H9 (cell line): ENCODE results near the gene AGK. TPM values are rescaled to one million over a fixed set of nuclear protein-coding genes. Genes with fewer than 3 reads are reported as not detected.
"Not testable (repeated sequence)": the region's sequence is repeated elsewhere in the genome, so short reads cannot be mapped to it uniquely, and the experiment has no call there.

Source experiments
- DNase-seq: peaks from one replicate; pipeline ENCODE4 v3.0.0-alpha.2; 2017
- H2AFZ ChIP-seq: one replicate; pipeline ENCODE4 v1.6.1; 2013; ENCODE audit warnings: mild to moderate bottlenecking, low read length, control low read depth, moderate library complexity
- H2AK5ac ChIP-seq: 2 replicates; pipeline ENCODE4 v1.6.1; 2013; ENCODE audit warnings: low read length, control low read depth, mixed read lengths; ENCODE audit not compliant: insufficient read length
- H2BK120ac ChIP-seq: one replicate; pipeline ENCODE4 v1.6.1; 2013; ENCODE audit warnings: low read depth, mild to moderate bottlenecking, low read length, control low read depth, inconsistent platforms; ENCODE audit not compliant: poor library complexity, severe bottlenecking
- H2BK12ac ChIP-seq: 2 replicates; pipeline ENCODE4 v1.6.1; 2013; ENCODE audit warnings: low read length, control low read depth, mixed read lengths, low read depth; ENCODE audit not compliant: insufficient read length
- H2BK15ac ChIP-seq: 2 replicates; pipeline ENCODE4 v1.6.1; 2013; ENCODE audit warnings: low read depth, low read length, control low read depth
- H2BK20ac ChIP-seq: one replicate; pipeline ENCODE4 v1.6.1; 2013; ENCODE audit warnings: low read depth, mild to moderate bottlenecking, low read length, control low read depth, inconsistent platforms; ENCODE audit not compliant: poor library complexity, severe bottlenecking
- H2BK5ac ChIP-seq: 2 replicates; pipeline ENCODE4 v1.6.1; 2013; ENCODE audit warnings: low read length, control low read depth, mixed read lengths; ENCODE audit not compliant: insufficient read length
- H3K14ac ChIP-seq: 2 replicates; pipeline ENCODE4 v1.6.1; 2013; ENCODE audit warnings: low read length, control low read depth; ENCODE audit not compliant: insufficient read depth
- H3K18ac ChIP-seq: 2 replicates; pipeline ENCODE4 v1.6.1; 2013; ENCODE audit warnings: low read depth, mild to moderate bottlenecking, mixed read lengths, low read length, control low read depth; ENCODE audit not compliant: insufficient read length
- H3K23ac ChIP-seq: 2 replicates; pipeline ENCODE4 v1.6.1; 2013; ENCODE audit warnings: low read length, control low read depth, mixed read lengths, low read depth; ENCODE audit not compliant: insufficient read length
- H3K23me2 ChIP-seq: 2 replicates; pipeline ENCODE4 v1.6.1; 2013; ENCODE audit warnings: low read depth, mild to moderate bottlenecking, mixed read lengths, low read length, control low read depth; ENCODE audit not compliant: insufficient read length, poor library complexity, severe bottlenecking
- H3K27ac ChIP-seq: 2 replicates; pipeline ENCODE4 v1.5.1; 2013; ENCODE audit warnings: low read length, control low read depth, mixed read lengths, low read depth; ENCODE audit not compliant: insufficient read length
- H3K27me3 ChIP-seq: 2 replicates; pipeline ENCODE4 v1.6.1; 2013; ENCODE audit warnings: low read length, control low read depth, inconsistent platforms; ENCODE audit not compliant: insufficient read depth
- H3K4ac ChIP-seq: 2 replicates; pipeline ENCODE4 v1.6.1; 2013; ENCODE audit warnings: low read depth, mild to moderate bottlenecking, control low read depth, inconsistent platforms, low read length, moderate library complexity
- H3K4me1 ChIP-seq: 2 replicates; pipeline ENCODE4 v1.6.1; 2013; ENCODE audit warnings: low read length, control low read depth, inconsistent platforms; ENCODE audit not compliant: insufficient read depth
- H3K4me2 ChIP-seq: 2 replicates; pipeline ENCODE4 v1.6.1; 2013; ENCODE audit warnings: low read length, control low read depth, mixed read lengths; ENCODE audit not compliant: insufficient read length, insufficient read depth
- H3K56ac ChIP-seq: 2 replicates; pipeline ENCODE4 v1.6.1; 2013; ENCODE audit warnings: low read depth, mild to moderate bottlenecking, mixed read lengths, low read length, control low read depth; ENCODE audit not compliant: insufficient read length
- H3K79me1 ChIP-seq: 2 replicates; pipeline ENCODE4 v1.6.1; 2013; ENCODE audit warnings: low read depth, mild to moderate bottlenecking, moderate library complexity, low read length, control low read depth, inconsistent platforms; ENCODE audit not compliant: insufficient read depth, poor library complexity, severe bottlenecking
- H3K79me2 ChIP-seq: 2 replicates; pipeline ENCODE4 v1.6.1; 2013; ENCODE audit warnings: low read length, control low read depth, inconsistent platforms; ENCODE audit not compliant: insufficient read depth
- H3K9ac ChIP-seq: 2 replicates; pipeline ENCODE4 v1.6.1; 2013; ENCODE audit warnings: low read length, control low read depth, mixed read lengths; ENCODE audit not compliant: insufficient read length; ENCODE audit errors: extremely low read depth
- H3K9me3 ChIP-seq: one replicate; pipeline ENCODE4 v1.6.1; 2013; ENCODE audit warnings: low read depth, low read length, inconsistent platforms; ENCODE audit not compliant: control insufficient read depth
- H3T11ph ChIP-seq: one replicate; pipeline ENCODE4 v1.6.1; 2013; ENCODE audit warnings: mild to moderate bottlenecking, low read length, control low read depth, inconsistent platforms
- H4K20me1 ChIP-seq: one replicate; pipeline ENCODE4 v1.6.1; 2013; ENCODE audit not compliant: control insufficient read depth, insufficient read length, insufficient read depth
- H4K5ac ChIP-seq: 2 replicates; pipeline ENCODE4 v1.6.1; 2013; ENCODE audit warnings: low read depth, mild to moderate bottlenecking, mixed read lengths, low read length, control low read depth; ENCODE audit not compliant: insufficient read length
- H4K8ac ChIP-seq: replicated peaks from 2 replicates; pipeline ENCODE4 v1.6.1; 2013; ENCODE audit warnings: low read length, control low read depth, mixed read lengths, low read depth; ENCODE audit not compliant: insufficient read length
- H4K91ac ChIP-seq: 2 replicates; pipeline ENCODE4 v1.6.1; 2013; ENCODE audit warnings: low read depth, mild to moderate bottlenecking, moderate library complexity, mixed read lengths, low read length, control low read depth; ENCODE audit not compliant: insufficient read length
- H3K27ac Mint-ChIP-seq, 3 experiments: 2 replicates in 2 of 3; 3 replicates in 1 of 3; pipeline ENCODE4 v1.8.0; 2020 to 2021; ENCODE audit warnings: mixed read lengths in 3 of 3, mild to moderate bottlenecking in 1 of 3, moderate library complexity in 1 of 3
- H3K27me3 Mint-ChIP-seq: 2 replicates; pipeline ENCODE4 v1.8.0; 2021; ENCODE audit warnings: low read depth, mild to moderate bottlenecking, moderate library complexity, mixed read lengths
- H3K36me3 Mint-ChIP-seq, 3 experiments: 2 replicates in 2 of 3; 3 replicates in 1 of 3; pipeline ENCODE4 v1.8.0; 2020 to 2021; ENCODE audit warnings: low read depth in 3 of 3, mixed read lengths in 3 of 3; ENCODE audit not compliant: insufficient read depth in 1 of 3
- H3K4me1 Mint-ChIP-seq, 2 experiments: 2 replicates each; pipeline ENCODE4 v1.8.0; 2020; ENCODE audit warnings: mixed read lengths in 2 of 2
- H3K4me3 Mint-ChIP-seq, 2 experiments: 2 replicates in 1 of 2; 3 replicates in 1 of 2; pipeline ENCODE4 v1.8.0; 2020 to 2021; ENCODE audit warnings: mild to moderate bottlenecking in 2 of 2, mixed read lengths in 2 of 2, moderate library complexity in 1 of 2
- H3K9me3 Mint-ChIP-seq, 2 experiments: 2 replicates in 1 of 2; 3 replicates in 1 of 2; pipeline ENCODE4 v1.8.0; 2020; ENCODE audit warnings: mild to moderate bottlenecking in 2 of 2, mixed read lengths in 2 of 2, moderate library complexity in 1 of 2
- CTCF ChIP-seq: fragments of 200-600 bp; sonication (generic); conservative IDR thresholded peaks from 3 replicates; pipeline ENCODE4 v1.8.0; 2021; ENCODE audit warnings: antibody characterized with exemption, mild to moderate bottlenecking
- WGBS: extraction: QIAGEN DNeasy Blood & Tissue Kit; methylation state at CpG from one replicate; pipeline ENCODE4 v1.1.7; 2013; ENCODE audit warnings: missing lambda C conversion rate, low lambda C conversion rate, mixed read lengths; ENCODE audit not compliant: insufficient read length; ENCODE audit errors: extremely low coverage; 5-methylcytosine and 5-hydroxymethylcytosine counted together
- total RNA-seq: library from RNA; stranded (reverse); gene quantifications from 2 replicates; pipeline ENCODE4 v1.2.1, GENCODE V29; 2021

Gene AGK
- total RNA-seq, 1 experiment from 2014 or later: 35.1 TPM

DNA sequence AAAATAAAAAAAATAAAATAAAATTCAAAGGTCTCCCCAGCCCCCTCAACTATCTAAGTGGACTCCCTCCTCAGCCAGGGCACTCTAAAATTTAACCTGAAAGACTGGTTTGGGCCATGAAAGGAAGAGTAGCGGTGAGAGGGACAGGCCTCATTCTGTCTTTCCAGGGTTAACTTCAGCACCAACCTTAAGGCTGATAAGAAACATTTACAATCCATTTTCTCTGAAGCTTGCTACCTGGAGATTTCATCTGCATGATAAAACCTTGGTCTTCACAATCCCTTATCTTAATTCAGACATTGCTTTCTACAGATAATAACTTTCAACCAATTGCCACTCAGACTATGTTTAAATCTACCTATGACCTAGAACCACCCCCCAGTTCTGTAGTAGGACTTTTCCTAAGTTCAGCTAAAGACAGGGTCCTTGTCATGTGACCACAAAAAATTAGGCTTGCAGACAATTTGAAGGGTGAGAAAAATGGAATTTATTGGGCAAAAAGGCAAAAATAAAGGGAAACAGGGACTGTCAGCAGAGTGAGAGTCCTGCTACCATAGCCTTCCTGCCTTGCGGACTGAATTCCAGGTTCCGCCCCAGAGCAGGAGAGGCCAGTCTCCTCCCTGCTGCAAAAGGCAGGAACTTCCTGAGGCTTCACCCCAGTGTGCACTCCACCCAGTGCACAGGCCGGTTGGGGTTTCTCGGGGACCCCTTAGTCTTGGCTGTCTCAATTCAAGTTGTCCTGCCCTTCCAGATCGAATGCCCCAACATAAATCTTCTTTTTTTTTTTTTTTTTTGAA lies 26.0 kb downstream of the AGK start:
- Histone ChIP-seq H3K18ac (no peak overlapping the region), H3K9me3 (no peaks in the 10 kb centered on the region), H3K79me2 (no peaks in the 10 kb centered on the region), H3K4me1 (peaks cover 2% of the 10 kb centered on the region; the same call in 1 of the 2 replicates), H3K56ac (no peak overlapping the region), H3K14ac (no peak overlapping the region), H4K91ac (no peak overlapping the region), H4K8ac (no peak overlapping the region), H2BK120ac (no peak overlapping the region), H4K5ac (no peak overlapping the region), H2AFZ (no peak overlapping the region), H3K79me1 (no peaks in the 10 kb centered on the region), H2BK12ac (no peak overlapping the region), H2BK15ac (no peak overlapping the region), H3K9ac (no peak overlapping the region), H2BK5ac (no peak overlapping the region), H3K4me2 (no peak overlapping the region), H3K23ac (no peak overlapping the region), H3T11ph (no peak overlapping the region), H4K20me1 (no peaks in the 10 kb centered on the region), H3K27ac (no peak overlapping the region), H2AK5ac (no peak overlapping the region), H2BK20ac (no peak overlapping the region), H3K4ac (no peak overlapping the region), H3K27me3 (no peaks in the 10 kb centered on the region), H3K23me2 (no peaks in the 10 kb centered on the region)
- WGBS: no CpG with 5 or more reads among the region's 6 CpGs
- Mint-ChIP-seq H3K4me3 (no peak overlapping the region), H3K4me1 (peaks cover 8 to 17% of the 10 kb centered on the region in 2 experiments), H3K27ac (peak overlapping the region in 2 of 3 experiments; percentile 72 to 81; a peak in 5 of 7 replicates), H3K9me3 (peaks cover 17 to 32% of the 10 kb centered on the region in 2 experiments), H3K27me3 (no peaks in the 10 kb centered on the region), H3K36me3 (peaks cover 29 to 35% (median 31%) of the 10 kb centered on the region in 3 experiments)
- no peak for TF ChIP-seq CTCF
- no peak for DNase-seq

DNA sequence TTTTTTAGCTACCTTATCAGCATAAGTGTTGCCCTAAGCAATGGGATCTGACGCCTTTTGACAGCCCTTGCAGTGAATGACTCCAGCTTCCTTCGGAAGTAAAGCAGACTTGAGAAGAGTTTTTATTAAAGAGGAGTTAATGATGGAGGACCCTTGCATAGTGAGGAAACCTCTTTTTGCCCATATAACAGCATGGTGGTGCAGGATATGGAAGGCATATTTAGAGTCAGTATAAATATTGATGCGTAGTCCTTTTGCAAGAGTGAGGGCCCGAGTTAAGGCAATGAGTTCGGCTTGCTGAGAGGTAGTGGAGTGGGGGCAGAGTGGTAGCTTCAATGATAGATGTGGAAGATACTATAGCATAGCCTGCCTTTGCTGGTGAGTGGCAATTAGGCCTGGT lies 28.7 kb downstream of the AGK start:
- not testable (repeated sequence) for H4K91ac ChIP-seq, H3K14ac ChIP-seq, H2AFZ ChIP-seq, H3K79me2 ChIP-seq, H3K79me1 ChIP-seq, H2BK15ac ChIP-seq, H2BK120ac ChIP-seq, H3K56ac ChIP-seq, H4K8ac ChIP-seq, DNase-seq, H3K4me1 ChIP-seq, H3K23ac ChIP-seq, H3K4me2 ChIP-seq, H2AK5ac ChIP-seq, H3K9me3 ChIP-seq, H3K27ac Mint-ChIP-seq, H2BK20ac ChIP-seq, H3K18ac ChIP-seq, H3K4me3 Mint-ChIP-seq, H4K5ac ChIP-seq, H2BK12ac ChIP-seq, H2BK5ac ChIP-seq, H3K27me3 Mint-ChIP-seq, H3K27me3 ChIP-seq, H3K23me2 ChIP-seq, H3T11ph ChIP-seq, H4K20me1 ChIP-seq, H3K4ac ChIP-seq, H3K27ac ChIP-seq, H3K9ac ChIP-seq
- peaks cover 35 to 47% of the 10 kb centered on the region in 2 experiments for H3K9me3 Mint-ChIP-seq
- H3K36me3 Mint-ChIP-seq: peaks cover 17 to 45% (median 24%) of the 10 kb centered on the region in 3 experiments
- peaks cover 35 to 43% of the 10 kb centered on the region in 2 experiments for H3K4me1 Mint-ChIP-seq
- no CpG with 5 or more reads among the region's 5 CpGs for WGBS
